Thoracic aorta (tissue), 2 donors: ENCODE data around the gene HPN. TPM values are rescaled to one million over a fixed set of nuclear protein-coding genes. Genes with fewer than 3 reads are reported as not detected.

Source experiments
- ATAC-seq: fragments of 150-250 bp; one replicate; pipeline ENCODE4 v1.8.0; 2017; ENCODE audit warnings: low read depth; ENCODE audit not compliant: insufficient number of reproducible peaks, low FRiP score
- DNase-seq: peaks from one replicate; pipeline ENCODE4 v3.0.0-alpha.2; 2020; ENCODE audit warnings: low spot score
- H3K27ac ChIP-seq, 2 donors: fragments of 200-600 bp; sonication (generic); 1 replicate in 1 of 2; 2 replicates in 1 of 2; pipeline ENCODE4 v1.5.1; 2016; ENCODE audit warnings: mild to moderate bottlenecking in 2 of 2, moderate library complexity in 2 of 2
- H3K27me3 ChIP-seq: fragments of 200-600 bp; sonication (generic); replicated peaks from 2 replicates; pipeline ENCODE4 v1.6.0; 2016; ENCODE audit warnings: mild to moderate bottlenecking; ENCODE audit not compliant: insufficient read depth
- H3K36me3 ChIP-seq: fragments of 200-600 bp; sonication (generic); one replicate; pipeline ENCODE4 v1.5.1; 2016
- H3K4me1 ChIP-seq, 2 donors: fragments of 200-600 bp; sonication (generic); 1 replicate in 1 of 2; 2 replicates in 1 of 2; pipeline versions ENCODE4 v1.5.1 to v1.6.0; 2016; ENCODE audit warnings: low read depth in 2 of 2, mild to moderate bottlenecking in 1 of 2; ENCODE audit not compliant: control insufficient read depth in 1 of 2
- H3K4me3 ChIP-seq: fragments of 200-600 bp; sonication (generic); 2 replicates; pipeline ENCODE4 v1.5.1; 2016; ENCODE audit warnings: mild to moderate bottlenecking
- H3K9me3 ChIP-seq: fragments of 200-600 bp; sonication (generic); 2 replicates; pipeline ENCODE4 v1.5.1; 2016
- total RNA-seq, 2 donors: library from RNA; depleted of rRNA; stranded (reverse); fragments of >200 nt; gene quantifications; one replicate each; pipeline versions ENCODE4 v1.1.0 to v1.2.3, GENCODE V29; 2016
- TF ChIP-seq, protein P1 (sequence below): fragments of 200-600 bp; sonication (generic); IDR thresholded peaks from one replicate; pipeline ENCODE4 v1.5.1; 2019; ENCODE audit warnings: antibody characterized with exemption

HPN gene
- total RNA-seq, 2 donors from 2014 or later = 0.35 to 5.4 TPM

DNA sequence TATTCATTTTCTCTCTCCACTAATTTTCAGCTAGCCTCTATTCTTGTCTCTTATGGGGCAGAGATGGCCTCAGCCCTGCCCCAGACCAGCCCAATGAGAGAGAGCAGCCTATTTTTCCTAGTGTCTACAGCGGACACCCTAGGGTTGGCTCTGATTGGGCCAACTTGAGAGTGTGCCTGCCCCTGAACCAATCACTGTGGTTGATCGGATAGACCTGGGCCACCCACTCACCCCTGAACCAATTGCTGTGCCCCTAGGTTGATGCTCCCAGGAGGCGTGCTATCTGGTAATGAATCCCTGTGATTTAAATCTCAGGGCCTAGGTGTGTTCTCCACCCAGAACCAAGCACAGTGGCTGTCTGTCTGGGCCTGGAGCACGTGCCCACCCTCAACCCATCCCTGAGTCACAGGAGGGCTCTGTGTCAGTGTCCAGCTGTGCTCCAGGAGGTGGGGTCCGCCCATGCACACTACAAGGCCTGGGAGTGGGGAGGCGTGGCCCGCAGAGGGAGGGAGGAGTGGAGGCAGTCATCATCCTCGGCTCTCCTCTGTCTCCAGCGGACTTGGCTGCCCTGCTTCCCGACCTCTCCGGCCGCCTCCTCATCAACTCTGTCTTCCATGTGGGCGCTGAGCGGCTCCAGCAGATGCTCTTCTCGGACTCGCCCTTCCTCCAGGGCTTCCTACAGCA, 26.1 kb upstream of the HPN start:
- Histone ChIP-seq H3K36me3 (peaks cover 66% of the 10 kb centered on the region), H3K27me3 (no peaks in the 10 kb centered on the region)

DNA sequence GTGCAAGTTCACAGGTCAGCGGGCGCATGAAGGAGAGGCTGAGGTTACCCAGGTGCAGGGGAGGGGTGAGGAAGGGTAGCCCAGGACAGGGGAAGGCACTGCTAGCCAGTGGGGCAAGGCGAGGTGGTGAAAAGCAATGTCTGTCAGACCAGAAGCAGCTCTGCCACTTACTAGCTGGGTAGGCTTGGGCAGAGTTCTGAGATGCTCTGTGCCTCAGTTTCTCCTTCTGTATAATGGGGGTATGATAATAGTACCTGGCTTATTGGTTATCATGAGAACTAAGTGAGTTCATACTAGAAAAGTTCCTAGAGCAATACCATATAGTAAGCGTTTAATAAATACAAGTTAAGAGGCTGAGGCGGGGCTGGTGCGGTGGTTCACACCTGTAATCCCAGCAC, 25.6 kb upstream of the HPN start:
- ATAC-seq (no peak), DNase-seq (no peak)
- TF ChIP-seq, protein P1, sequence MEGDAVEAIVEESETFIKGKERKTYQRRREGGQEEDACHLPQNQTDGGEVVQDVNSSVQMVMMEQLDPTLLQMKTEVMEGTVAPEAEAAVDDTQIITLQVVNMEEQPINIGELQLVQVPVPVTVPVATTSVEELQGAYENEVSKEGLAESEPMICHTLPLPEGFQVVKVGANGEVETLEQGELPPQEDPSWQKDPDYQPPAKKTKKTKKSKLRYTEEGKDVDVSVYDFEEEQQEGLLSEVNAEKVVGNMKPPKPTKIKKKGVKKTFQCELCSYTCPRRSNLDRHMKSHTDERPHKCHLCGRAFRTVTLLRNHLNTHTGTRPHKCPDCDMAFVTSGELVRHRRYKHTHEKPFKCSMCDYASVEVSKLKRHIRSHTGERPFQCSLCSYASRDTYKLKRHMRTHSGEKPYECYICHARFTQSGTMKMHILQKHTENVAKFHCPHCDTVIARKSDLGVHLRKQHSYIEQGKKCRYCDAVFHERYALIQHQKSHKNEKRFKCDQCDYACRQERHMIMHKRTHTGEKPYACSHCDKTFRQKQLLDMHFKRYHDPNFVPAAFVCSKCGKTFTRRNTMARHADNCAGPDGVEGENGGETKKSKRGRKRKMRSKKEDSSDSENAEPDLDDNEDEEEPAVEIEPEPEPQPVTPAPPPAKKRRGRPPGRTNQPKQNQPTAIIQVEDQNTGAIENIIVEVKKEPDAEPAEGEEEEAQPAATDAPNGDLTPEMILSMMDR = no peak
- Histone ChIP-seq H3K36me3 (peaks cover 67% of the 10 kb centered on the region), H3K4me3 (no peak overlapping the region), H3K4me1 (peaks cover 4 to 12% of the 10 kb centered on the region in 2 donors), H3K9me3 (no peaks in the 10 kb centered on the region), H3K27ac (no peak overlapping the region), H3K27me3 (no peaks in the 10 kb centered on the region)

More for the DNA sequence above, 26.1 kb upstream of the HPN start:
- no peak overlapping the region for H3K27ac ChIP-seq
- TF ChIP-seq, protein P1 = no peak
- H3K9me3 ChIP-seq = no peaks in the 10 kb centered on the region
- DNase-seq (no peak), ATAC-seq (no peak)
- H3K4me3 ChIP-seq = no peak overlapping the region
- peaks cover 4 to 12% of the 10 kb centered on the region in 2 donors for H3K4me1 ChIP-seq

DNA sequence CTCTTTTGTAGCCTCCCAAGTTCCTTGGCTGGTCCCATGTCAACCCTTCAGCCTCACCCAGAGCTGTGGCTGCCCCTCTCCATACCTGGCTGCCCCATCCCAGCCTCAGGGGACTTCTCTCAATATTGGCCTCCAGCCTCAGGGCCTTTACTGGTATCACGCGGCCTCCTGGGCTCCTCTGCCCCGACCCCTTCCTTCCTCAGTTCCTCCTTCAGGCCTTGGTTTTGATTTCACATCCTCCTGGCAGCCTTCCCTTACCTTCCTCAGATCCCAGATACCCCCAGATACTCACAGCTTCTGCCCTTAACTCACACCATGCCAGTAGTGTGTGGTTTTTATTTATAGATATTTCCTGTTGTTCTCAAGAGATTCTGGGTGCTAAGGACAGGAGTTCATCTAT, 24.0 kb upstream of the HPN start:
- H3K9me3 ChIP-seq = no peaks in the 10 kb centered on the region
- TF ChIP-seq, protein P1 = no peak
- H3K4me1 ChIP-seq = peaks cover 4 to 11% of the 10 kb centered on the region in 2 donors
- no peak overlapping the region for H3K4me3 ChIP-seq
- no peaks in the 10 kb centered on the region for H3K27me3 ChIP-seq
- H3K27ac ChIP-seq = no peak overlapping the region
- DNase-seq (no peak), ATAC-seq (no peak)
- H3K36me3 ChIP-seq = peaks cover 78% of the 10 kb centered on the region

DNA sequence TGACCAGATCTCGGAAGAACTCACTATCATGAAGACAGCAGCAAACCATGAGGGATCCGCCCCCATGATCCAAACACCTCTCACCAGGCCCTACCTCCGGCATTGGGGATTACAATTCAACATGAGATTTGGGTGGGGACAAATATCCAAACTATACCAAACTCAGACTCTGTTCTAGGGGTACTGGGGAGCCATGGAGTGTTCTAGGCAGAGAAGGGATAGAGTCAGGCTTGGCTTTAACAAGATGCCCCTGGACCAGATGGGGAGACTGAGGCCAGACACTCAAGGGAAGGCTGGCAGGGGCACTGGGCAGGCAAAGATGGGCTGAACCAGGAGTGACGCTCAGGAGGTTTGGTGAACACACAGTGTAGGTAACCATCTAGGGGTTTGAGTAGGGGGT, 23.1 kb upstream of the HPN start:
- Histone ChIP-seq H3K4me3 (no peak overlapping the region), H3K27ac (no peak overlapping the region), H3K36me3 (peaks cover 85% of the 10 kb centered on the region), H3K4me1 (peaks cover 0 to 2% of the 10 kb centered on the region in 2 donors), H3K9me3 (no peaks in the 10 kb centered on the region), H3K27me3 (no peaks in the 10 kb centered on the region)
- no peak for DNase-seq
- no peak for ATAC-seq
- TF ChIP-seq, protein P1 = no peak

DNA sequence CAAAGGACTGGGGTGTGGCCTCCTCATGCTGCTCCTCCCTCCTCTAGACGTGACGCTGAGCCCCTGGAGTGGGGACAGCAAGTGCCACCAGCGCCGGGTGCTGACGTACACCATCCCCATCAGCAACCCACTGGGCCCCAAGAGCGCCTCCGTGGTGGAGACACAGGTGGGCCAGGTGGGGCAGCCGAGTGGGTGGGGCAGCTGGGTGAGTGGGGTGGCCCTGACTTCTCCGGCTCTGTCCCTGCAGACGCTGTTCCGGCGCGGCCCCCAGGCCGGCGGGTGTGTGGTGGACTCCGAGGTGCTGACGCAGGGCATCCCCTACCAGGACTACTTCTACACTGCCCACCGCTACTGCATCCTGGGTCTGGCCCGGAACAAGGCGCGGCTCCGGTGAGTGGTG, 22.4 kb upstream of the HPN start:
- Histone ChIP-seq H3K36me3 (peaks cover 87% of the 10 kb centered on the region), H3K9me3 (no peaks in the 10 kb centered on the region), H3K4me1 (no peaks in the 10 kb centered on the region), H3K27ac (no peak overlapping the region), H3K27me3 (no peaks in the 10 kb centered on the region), H3K4me3 (no peak overlapping the region)
- ATAC-seq (no peak), DNase-seq (no peak)
- TF ChIP-seq, protein P1 = no peak
